ENCODE measurements around the gene ARFRP1.
"Not testable (repeated sequence)": the region's sequence is repeated elsewhere in the genome, so short reads cannot be mapped to it uniquely, and the experiment has no call there.

Gene ARFRP1

DNA sequence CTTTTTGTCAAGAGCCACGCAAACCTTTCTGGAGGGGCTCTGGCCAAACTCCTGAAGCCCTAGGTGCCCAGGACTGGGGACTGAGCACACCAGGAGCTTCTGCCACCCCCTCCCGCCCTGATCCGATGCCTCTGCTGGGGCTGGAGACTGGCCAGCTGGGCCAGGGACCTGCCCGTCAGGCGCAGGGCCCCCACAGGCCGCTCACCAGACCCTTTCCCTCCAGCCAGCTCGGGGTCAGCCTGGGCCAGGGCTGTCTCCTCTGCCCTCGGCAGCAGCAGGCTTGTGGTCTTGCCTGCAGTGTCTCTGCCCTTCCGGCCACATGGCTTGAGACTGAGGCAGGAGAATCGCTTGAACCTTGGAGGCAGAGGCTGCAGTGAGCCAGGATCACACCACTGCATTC is 35.1 kb downstream of the ARFRP1 start:
- no peak overlapping the region for H3K4me3 ChIP-seq (ENCODE audit: low read length)
- no peak for DNase-seq (ENCODE audit: low read depth)
- TF ChIP-seq, protein P1, sequence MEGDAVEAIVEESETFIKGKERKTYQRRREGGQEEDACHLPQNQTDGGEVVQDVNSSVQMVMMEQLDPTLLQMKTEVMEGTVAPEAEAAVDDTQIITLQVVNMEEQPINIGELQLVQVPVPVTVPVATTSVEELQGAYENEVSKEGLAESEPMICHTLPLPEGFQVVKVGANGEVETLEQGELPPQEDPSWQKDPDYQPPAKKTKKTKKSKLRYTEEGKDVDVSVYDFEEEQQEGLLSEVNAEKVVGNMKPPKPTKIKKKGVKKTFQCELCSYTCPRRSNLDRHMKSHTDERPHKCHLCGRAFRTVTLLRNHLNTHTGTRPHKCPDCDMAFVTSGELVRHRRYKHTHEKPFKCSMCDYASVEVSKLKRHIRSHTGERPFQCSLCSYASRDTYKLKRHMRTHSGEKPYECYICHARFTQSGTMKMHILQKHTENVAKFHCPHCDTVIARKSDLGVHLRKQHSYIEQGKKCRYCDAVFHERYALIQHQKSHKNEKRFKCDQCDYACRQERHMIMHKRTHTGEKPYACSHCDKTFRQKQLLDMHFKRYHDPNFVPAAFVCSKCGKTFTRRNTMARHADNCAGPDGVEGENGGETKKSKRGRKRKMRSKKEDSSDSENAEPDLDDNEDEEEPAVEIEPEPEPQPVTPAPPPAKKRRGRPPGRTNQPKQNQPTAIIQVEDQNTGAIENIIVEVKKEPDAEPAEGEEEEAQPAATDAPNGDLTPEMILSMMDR (conservative IDR thresholded peaks at IDR 0.05; ENCODE audit: low read length) = no peak

DNA sequence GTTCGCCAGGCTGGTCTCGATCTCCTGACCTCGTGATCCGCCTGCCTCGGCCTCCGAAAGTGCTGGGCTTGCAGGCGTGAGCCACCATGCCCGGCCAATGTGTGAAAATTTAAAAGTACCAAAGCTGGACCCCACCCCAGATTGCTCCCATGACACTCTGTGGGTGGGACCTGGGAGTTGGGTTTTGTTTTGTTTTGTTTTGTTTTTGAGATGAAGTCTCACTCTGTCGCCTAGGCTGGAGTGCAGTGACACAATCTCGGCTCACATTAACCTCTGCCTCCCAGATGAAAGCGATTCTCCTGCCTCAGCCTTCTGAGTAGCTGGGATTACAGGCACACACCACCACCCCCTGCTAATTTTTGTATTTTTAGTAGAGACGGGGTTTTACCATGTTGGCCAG is 36.1 kb downstream of the ARFRP1 start:
- not testable (repeated sequence) for DNase-seq (ENCODE audit: low read depth); H3K4me3 ChIP-seq (ENCODE audit: low read length)

DNA sequence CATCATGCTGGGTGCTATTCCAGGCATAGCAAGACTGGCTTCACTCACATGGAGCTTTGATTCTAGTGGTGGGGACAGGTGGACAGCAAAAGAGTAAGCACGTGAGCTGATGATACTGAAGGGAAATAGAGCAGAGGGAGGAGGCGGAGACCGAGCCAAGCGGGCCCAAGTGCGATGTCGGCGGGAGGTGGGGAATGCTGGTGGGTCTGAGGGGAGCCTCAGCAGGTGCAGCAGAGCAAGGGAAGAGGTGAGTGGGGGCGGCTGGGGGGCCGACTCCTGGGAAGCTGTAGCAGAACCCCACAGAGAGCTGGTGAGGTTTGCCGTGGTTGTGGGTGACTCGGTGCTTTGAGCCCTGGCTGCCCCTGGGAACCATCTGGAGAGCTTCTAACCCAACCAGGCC is 39.4 kb downstream of the ARFRP1 start:
- H3K4me3 ChIP-seq (ENCODE audit: low read length) = no peak overlapping the region
- TF ChIP-seq, protein P1 (conservative IDR thresholded peaks at IDR 0.05; ENCODE audit: low read length) = no peak
- DNase-seq (ENCODE audit: low read depth) = no peak

DNA sequence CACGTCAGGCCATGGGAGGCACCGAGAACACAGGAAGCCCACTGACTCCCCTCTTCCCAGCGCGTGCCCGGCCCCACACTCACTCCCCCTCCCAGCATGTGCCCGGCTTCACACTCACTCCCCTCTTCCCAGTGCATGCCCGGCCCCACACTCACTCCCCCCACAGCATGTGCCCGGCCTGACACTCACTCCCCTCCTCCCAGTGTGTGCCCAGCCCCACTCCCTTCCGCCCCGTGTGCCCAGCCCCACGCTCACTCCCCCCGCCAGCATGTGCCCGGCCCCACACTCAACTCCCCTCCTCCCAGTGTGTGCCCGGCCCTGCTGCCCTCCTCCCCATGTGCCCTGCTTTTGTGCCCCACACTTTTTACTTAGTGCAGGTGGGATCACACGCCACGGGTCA is 39.9 kb downstream of the ARFRP1 start:
- DNase-seq (ENCODE audit: low read depth) = no peak
- H3K4me3 ChIP-seq (ENCODE audit: low read length) = no peak overlapping the region
- TF ChIP-seq, protein P1 (conservative IDR thresholded peaks at IDR 0.05; ENCODE audit: low read length) = no peak

DNA sequence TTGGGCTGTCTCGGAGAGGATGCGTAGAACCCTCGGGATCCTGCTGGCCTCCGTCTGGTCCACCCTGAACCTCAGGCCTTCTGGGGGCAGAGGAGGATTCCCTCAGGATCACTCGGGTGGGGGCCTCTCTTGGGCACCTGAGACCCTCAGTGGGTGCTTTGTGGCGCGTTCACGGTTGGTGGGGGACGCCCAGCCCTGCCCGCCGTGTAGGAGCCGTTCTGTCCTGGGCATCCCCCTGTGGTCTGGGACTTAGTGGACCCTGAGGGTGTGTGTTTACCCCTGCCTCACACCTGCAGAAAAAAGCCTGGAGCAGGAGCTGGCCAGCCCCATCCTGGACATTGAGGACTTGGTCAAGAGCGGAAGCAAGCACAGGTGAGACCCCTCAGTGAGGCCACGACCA is 42.1 kb downstream of the ARFRP1 start:
- H3K4me3 ChIP-seq (ENCODE audit: low read length) = no peak overlapping the region
- TF ChIP-seq, protein P1 (conservative IDR thresholded peaks at IDR 0.05; ENCODE audit: low read length) = no peak
- no peak for DNase-seq (ENCODE audit: low read depth)

DNA sequence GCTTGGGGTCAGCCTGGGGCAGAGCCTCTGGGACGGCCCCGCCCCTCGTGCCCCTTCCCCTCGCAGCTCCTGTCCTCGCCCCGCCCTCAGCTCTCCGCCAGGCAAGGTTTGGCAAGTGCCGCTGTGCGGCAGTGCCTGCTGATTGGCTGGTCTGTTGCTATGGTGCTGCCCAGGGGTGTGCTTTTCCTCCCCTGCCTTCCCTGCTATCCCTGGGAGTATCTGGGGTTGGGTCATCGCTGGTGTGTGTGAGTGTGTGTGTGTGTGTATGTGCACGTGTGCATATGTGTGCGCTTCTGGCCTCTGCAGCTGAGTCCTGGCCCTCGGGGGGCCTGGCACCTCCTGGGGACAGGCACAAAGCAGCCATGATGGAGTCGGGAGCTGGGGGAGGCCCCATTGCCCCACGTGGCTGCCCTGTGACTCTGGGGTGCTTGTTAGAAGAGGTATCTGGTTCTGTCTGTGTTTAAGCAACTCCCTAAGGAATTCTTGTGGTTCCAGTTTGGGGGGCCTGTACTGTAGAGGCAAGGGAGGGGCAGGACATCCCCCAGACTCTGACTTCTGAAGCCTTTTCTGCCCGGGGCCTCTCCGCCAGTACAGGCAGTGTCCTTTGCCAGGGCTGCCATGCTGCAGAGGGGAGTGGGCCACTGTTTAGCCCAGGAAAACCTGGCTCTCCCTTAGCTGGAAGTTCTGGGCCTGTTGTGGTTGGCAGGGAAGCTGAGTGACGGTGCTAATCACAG is 42.7 kb downstream of the ARFRP1 start:
- no peak for DNase-seq (ENCODE audit: low read depth)
- TF ChIP-seq, protein P1 (conservative IDR thresholded peaks at IDR 0.05; ENCODE audit: low read length) = no peak

DNA sequence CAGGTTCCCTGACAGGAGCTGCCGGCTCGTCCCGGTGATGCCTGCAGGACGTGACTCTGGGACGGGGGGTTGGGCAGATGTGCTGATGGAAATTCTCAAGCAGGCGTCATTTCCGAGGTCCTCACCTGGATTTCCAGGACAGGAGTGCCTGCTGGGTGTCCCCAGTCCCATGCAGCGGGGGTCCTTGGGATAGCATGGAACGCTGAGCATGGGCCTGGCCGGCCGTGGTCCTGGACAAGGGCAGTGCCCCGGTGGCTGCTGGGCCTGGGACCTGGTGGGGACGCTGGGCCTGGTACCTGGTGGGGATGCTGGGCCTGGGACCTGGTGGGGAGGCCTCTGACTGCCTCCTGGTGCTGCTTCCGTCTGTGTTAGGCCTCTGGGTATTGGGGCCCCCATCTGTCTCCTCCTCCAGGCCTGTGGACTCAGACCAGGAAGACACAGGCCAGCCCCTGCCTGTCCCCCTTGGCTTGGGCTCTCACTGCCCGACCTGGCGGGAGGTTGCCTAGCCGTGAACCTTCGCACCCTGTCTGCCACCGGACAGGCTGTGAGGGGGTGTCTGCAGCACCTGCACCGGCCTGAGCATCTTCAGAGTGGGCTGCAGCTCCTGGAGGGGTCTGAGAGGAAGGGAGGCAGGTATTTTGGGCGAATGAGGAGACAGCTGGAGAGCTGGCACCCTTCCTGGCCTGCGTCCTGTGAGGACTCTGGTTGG is 43.5 kb downstream of the ARFRP1 start:
- TF ChIP-seq, protein P1 (conservative IDR thresholded peaks at IDR 0.05; ENCODE audit: low read length) = no peak
- DNase-seq (ENCODE audit: low read depth) = no peak

More for the DNA sequence above, 42.7 kb downstream of the ARFRP1 start:
- H3K4me3 ChIP-seq (ENCODE audit: low read length) = no peak overlapping the region

More for the DNA sequence above, 43.5 kb downstream of the ARFRP1 start:
- no peak overlapping the region for H3K4me3 ChIP-seq (ENCODE audit: low read length)

Measured in AG10803 (cell line).